Motor neuron (in vitro differentiated cells): ENCODE results near the gene SDR39U1. TPM values are rescaled to one million over a fixed set of nuclear protein-coding genes. Genes with fewer than 3 reads are reported as not detected.

Experiments
- ATAC-seq, 8 experiments: fragments of 200-7000 bp; cut with Tn5 transposase; replicated peaks in 6 of 8; 2 replicates each; pipeline ENCODE4 v1.8.0; 2021; ENCODE audit warnings: mild to moderate bottlenecking in 8 of 8, moderate library complexity in 8 of 8
- H3K27ac ChIP-seq, 2 donors: fragments of 250-450 bp; sonication (Bioruptor Pico); 2 replicates each; pipeline ENCODE4 v1.9.0; 2021; ENCODE audit warnings: antibody characterized with exemption in 2 of 2, mild to moderate bottlenecking in 2 of 2, moderate library complexity in 1 of 2
- H3K4me1 ChIP-seq, 2 donors: fragments of 250-450 bp; sonication (Bioruptor Pico); replicated peaks in 1 of 2; 2 replicates each; pipeline ENCODE4 v1.6.1; 2021; ENCODE audit warnings: antibody characterized with exemption in 2 of 2, mild to moderate bottlenecking in 2 of 2, moderate library complexity in 1 of 2
- H3K4me3 ChIP-seq, 5 donors: fragments of 250-450 bp; sonication (Bioruptor Pico); 2 replicates each; pipeline ENCODE4 v1.9.0; 2021; ENCODE audit warnings: antibody characterized with exemption in 5 of 5, mild to moderate bottlenecking in 5 of 5, moderate library complexity in 4 of 5
- WGBS, 10 experiments: fragments of 450-650 bp; shearing (Covaris generic); methylation state at CpG; one replicate each; pipeline ENCODE4 v1.0.0; 2022; 5-methylcytosine and 5-hydroxymethylcytosine counted together
- in situ Hi-C, 9 experiments: fragments of 400-800 bp; cut with MboI; loops; one replicate each; pipeline ENCODE4 v1.15.0; 2021; ENCODE audit warnings: low sequenced_read_pairs in 9 of 9, low pct_unique_long_range_greater_than_20kb in 2 of 9; ENCODE audit not compliant: unreplicated experiment in 9 of 9
- total RNA-seq, 8 experiments: library from RNA; unstranded; fragments of 300-600 nt; gene quantifications; 2 replicates each; pipeline versions ENCODE4 v1.2.3 to v1.2.4, GENCODE V29; 2022

SDR39U1 gene
- total RNA-seq, 8 experiments from 2014 or later: 34.6 to 72.5 (median 55.1) TPM

- WGBS, 10 experiments: 0% methylated on average over 2 of the region's 57 CpGs; no CpG with 5 or more reads in 9 of the 10 experiments
- Histone ChIP-seq H3K27ac (peak within 1 kb of the TSS in 1 of 2 donors; percentile 27), H3K4me3 (peak within 1 kb of the TSS; percentile 34 to 46 (median 41)), H3K4me1 (peaks cover 12 to 15% of the 10 kb centered on the region in 2 donors)
- ATAC-seq: peak; percentile 28 to 92 (median 87)
- in situ Hi-C loops: no loop called here
Observed at GRCh38 chr14:24398653-24399446, 43.7 kb downstream of the SDR39U1 start, which contains the start of gene NYNRIN. Gene NYNRIN (plus strand): TSS chr14:24399003. CDS start chr14:24399247, 244 bp downstream.

GRCh38 chr14:24398293-24398652, 44.3 kb downstream of the SDR39U1 start:
- Histone ChIP-seq H3K27ac (no peak overlapping the region), H3K4me3 (peak overlapping the region in 1 of 5 donors; percentile 41), H3K4me1 (peaks cover 12 to 15% of the 10 kb centered on the region in 2 donors)
- in situ Hi-C loops: no loop called here
- ATAC-seq: peak in 7 of 8 experiments; percentile 1 to 49 (median 2)
- WGBS, 10 experiments: 57% methylated on average over 2 of the region's 7 CpGs; no CpG with 5 or more reads in 9 of the 10 experiments

- no peak overlapping the region for H3K4me3 ChIP-seq
- H3K4me1 ChIP-seq: peaks cover 12 to 15% of the 10 kb centered on the region in 2 donors
- H3K27ac ChIP-seq: no peak overlapping the region
- WGBS, 10 experiments: 0 to 100% (median 50%) methylated on average over 1 to 3 of the region's 6 CpGs; no CpG with 5 or more reads in 4 of the 10 experiments
- ATAC-seq: no peak
- in situ Hi-C loops: no loop called here
Observed at GRCh38 chr14:24397639-24398292, 44.8 kb downstream of the SDR39U1 start.

- in situ Hi-C loops: no loop called here
- peak in 3 of 8 experiments; percentile 11 to 70 (median 67) for ATAC-seq
- WGBS, 10 experiments: 0 to 100% (median 61%) methylated on average over 1 to 6 of the region's 8 CpGs; no CpG with 5 or more reads in 2 of the 10 experiments
Observed at GRCh38 chr14:24395609-24396582, 46.7 kb downstream of the SDR39U1 start.

GRCh38 chr14:24394275-24394674, 48.3 kb downstream of the SDR39U1 start:
- H3K4me1 ChIP-seq: peaks cover 0 to 6% of the 10 kb centered on the region in 2 donors
- WGBS, 10 experiments: 10 to 77% (median 51%) methylated on average over 2 to 3 of the region's 3 CpGs
- H3K4me3 ChIP-seq: no peak overlapping the region
- no peak overlapping the region for H3K27ac ChIP-seq
- in situ Hi-C loops: no loop called here
- peak in 1 of 8 experiments; percentile 3 for ATAC-seq

More at GRCh38 chr14:24395609-24396582, 46.7 kb downstream of the SDR39U1 start:
- Histone ChIP-seq H3K4me1 (peaks cover 12 to 15% of the 10 kb centered on the region in 2 donors), H3K27ac (no peak overlapping the region), H3K4me3 (no peak overlapping the region)

GRCh38 chr14:24392325-24393091, 50.1 kb downstream of the SDR39U1 start:
- Histone ChIP-seq H3K4me3 (no peak overlapping the region), H3K4me1 (no peaks in the 10 kb centered on the region), H3K27ac (no peak overlapping the region)
- in situ Hi-C loops: no loop called here
- ATAC-seq: peak in 2 of 8 experiments; percentile 23 to 32
- 47 to 100% (median 78%) methylated on average over 1 to 8 of the region's 8 CpGs for WGBS, 10 experiments

GRCh38 chr14:24390701-24391468, 51.7 kb downstream of the SDR39U1 start:
- in situ Hi-C loops: no loop called here
- Histone ChIP-seq H3K4me3 (no peak overlapping the region), H3K27ac (no peak overlapping the region), H3K4me1 (no peaks in the 10 kb centered on the region)
- WGBS, 10 experiments: 38 to 94% (median 75%) methylated on average over 2 to 5 of the region's 6 CpGs; no CpG with 5 or more reads in 1 of the 10 experiments
- ATAC-seq: no peak

Other genes starting within 250 kb of the SDR39U1 start
- 10 to 100 TPM; 17.6 to 53.1 (median 30.8) TPM for gene TM9SF1, start 247.3 kb downstream of the SDR39U1 start, total RNA-seq
- gene TSSK4, start 237.1 kb downstream of the SDR39U1 start, total RNA-seq: 10 to 100 TPM in 1 of 8 experiments, 1 to 10 TPM in 7; 1.8 to 10.1 (median 3.4) TPM
- 10 to 100 TPM; 48.4 to 76.0 (median 55.8) TPM for gene CHMP4A, start 229.3 kb downstream of the SDR39U1 start, total RNA-seq
- 10 to 100 TPM; 12.1 to 38.8 (median 27.0) TPM for gene MDP1, start 226.7 kb downstream of the SDR39U1 start, total RNA-seq
- 100 to 1,000 TPM; 180 to 362 (median 267) TPM for gene NEDD8, start 210.4 kb downstream of the SDR39U1 start, total RNA-seq
- 10 to 100 TPM; 46.7 to 87.8 (median 69.0) TPM for gene GMPR2, start 209.8 kb downstream of the SDR39U1 start, total RNA-seq
- gene TINF2, start 200.2 kb downstream of the SDR39U1 start, total RNA-seq: 10 to 100 TPM; 33.4 to 54.3 (median 44.4) TPM
- gene TGM1, start 179.6 kb downstream of the SDR39U1 start, total RNA-seq: 1 to 10 TPM in 7 of 8 experiments, under 1 TPM in 1; 0.92 to 4.7 (median 2.1) TPM
- gene RABGGTA, start 171.2 kb downstream of the SDR39U1 start, total RNA-seq: 10 to 100 TPM; 13.3 to 28.0 (median 19.6) TPM
- gene DHRS1, start 143.0 kb downstream of the SDR39U1 start, total RNA-seq: 10 to 100 TPM; 11.4 to 26.5 (median 16.4) TPM
- 10 to 100 TPM; 13.5 to 32.8 (median 16.6) TPM for gene NOP9, start 142.9 kb downstream of the SDR39U1 start, total RNA-seq
- gene CIDEB, start 134.8 kb downstream of the SDR39U1 start, total RNA-seq: 1 to 10 TPM in 1 of 8 experiments, under 1 TPM in 2, not detected in 5; 0.32 to 1.6 (median 0.40) TPM
- 10 to 100 TPM in 1 of 8 experiments, 1 to 10 TPM in 7; 1.3 to 14.6 (median 2.3) TPM for gene LTB4R2, start 132.6 kb downstream of the SDR39U1 start, total RNA-seq
- 10 to 100 TPM in 1 of 8 experiments, 1 to 10 TPM in 6, under 1 TPM in 1; 0.92 to 13.6 (median 2.1) TPM for gene LTB4R, start 131.3 kb downstream of the SDR39U1 start, total RNA-seq
- gene ADCY4, start 107.7 kb downstream of the SDR39U1 start, total RNA-seq: 1 to 10 TPM in 4 of 8 experiments, under 1 TPM in 4; 0.43 to 3.7 (median 1.2) TPM
- 1 to 10 TPM in 3 of 8 experiments, under 1 TPM in 2, not detected in 3; 0.29 to 7.9 (median 1.3) TPM for gene RIPK3, start 102.8 kb downstream of the SDR39U1 start, total RNA-seq
- 100 to 1,000 TPM in 3 of 8 experiments, 10 to 100 TPM in 2, 1 to 10 TPM in 3; 5.1 to 345 (median 13.4) TPM for gene NFATC4, start 74.6 kb downstream of the SDR39U1 start, total RNA-seq
- gene NYNRIN, start 43.8 kb downstream of the SDR39U1 start, total RNA-seq: 10 to 100 TPM in 3 of 8 experiments, 1 to 10 TPM in 5; 2.1 to 78.7 (median 6.3) TPM
- gene CBLN3, start 13.1 kb downstream of the SDR39U1 start, total RNA-seq: 1 to 10 TPM in 4 of 8 experiments, under 1 TPM in 4; 0.16 to 7.9 (median 1.1) TPM
- gene KHNYN, start 12.8 kb downstream of the SDR39U1 start, total RNA-seq: 10 to 100 TPM in 7 of 8 experiments, 1 to 10 TPM in 1; 8.5 to 59.9 (median 17.4) TPM
- gene CMA1, start 65.5 kb upstream of the SDR39U1 start, total RNA-seq: 1 to 10 TPM in 3 of 8 experiments, under 1 TPM in 2, not detected in 3; 0.21 to 8.3 (median 3.0) TPM
- gene CTSG, start 133.5 kb upstream of the SDR39U1 start, total RNA-seq: 1 to 10 TPM in 2 of 8 experiments, under 1 TPM in 3, not detected in 3; 0.25 to 1.4 (median 0.85) TPM
- gene GZMH, start 166.9 kb upstream of the SDR39U1 start, total RNA-seq: under 1 TPM in 1 of 8 experiments, not detected in 7; 0.84 TPM
- gene GZMB, start 191.4 kb upstream of the SDR39U1 start, total RNA-seq: 10 to 100 TPM in 1 of 8 experiments, 1 to 10 TPM in 3, under 1 TPM in 1, not detected in 3; 0.38 to 65.4 (median 2.9) TPM